M059J (cell line): ENCODE results near the gene TMEM250. TPM values are rescaled to one million over a fixed set of nuclear protein-coding genes. Genes with fewer than 3 reads are reported as not detected.

Experiments
- DNase-seq: peaks from one replicate; pipeline ENCODE4 v3.0.0-alpha.2; 2012; ENCODE audit warnings: low read depth
- total RNA-seq: library from RNA; depleted of rRNA; stranded (reverse); fragments of >200 nt; shearing (Covaris generic); gene quantifications from 2 replicates; pipeline ENCODE4 v1.2.3, GENCODE V29; 2014; rRNA removed

Gene TMEM250
- total RNA-seq, 1 experiment from 2014 or later, result 36.9 TPM

GRCh38 chr9:136082496-136083361, 35.9 kb downstream of the TMEM250 start:
- no peak for DNase-seq

- no peak for DNase-seq
Observed at GRCh38 chr9:136081826-136082495, 36.7 kb downstream of the TMEM250 start.

GRCh38 chr9:136081113-136081825, 37.4 kb downstream of the TMEM250 start:
- no peak for DNase-seq

GRCh38 chr9:136080716-136081112, 38.0 kb downstream of the TMEM250 start:
- no peak for DNase-seq

GRCh38 chr9:136079916-136080246, 38.8 kb downstream of the TMEM250 start:
- DNase-seq, result peak; percentile 36

GRCh38 chr9:136079211-136079915, 39.3 kb downstream of the TMEM250 start:
- peak; percentile 13 for DNase-seq

- DNase-seq, result no peak
Observed at GRCh38 chr9:136078498-136079011, 40.1 kb downstream of the TMEM250 start.

GRCh38 chr9:136078024-136078423, 40.7 kb downstream of the TMEM250 start:
- DNase-seq, result no peak

- no peak for DNase-seq
Observed at GRCh38 chr9:136077491-136077890, 41.2 kb downstream of the TMEM250 start.

- DNase-seq, result no peak
Observed at GRCh38 chr9:136075881-136076678, 42.6 kb downstream of the TMEM250 start.

GRCh38 chr9:136075134-136075841, 43.4 kb downstream of the TMEM250 start:
- no peak for DNase-seq

- no peak for DNase-seq
Observed at GRCh38 chr9:136074706-136075105, 44.0 kb downstream of the TMEM250 start.

Other genes with a start within 250 kb of the TMEM250 start
- 17.2 and 21.5 TPM in 2 replicates for gene CAMSAP1, start 211.3 kb downstream of the TMEM250 start, total RNA-seq
- 49.6 and 54.6 TPM in 2 replicates for gene UBAC1, start 157.5 kb downstream of the TMEM250 start, total RNA-seq
- gene NACC2, start 23.6 kb downstream of the TMEM250 start, total RNA-seq, result 4.2 and 9.8 TPM in 2 replicates
- not detected in 2 replicates for gene LHX3, start 86.3 kb upstream of the TMEM250 start, total RNA-seq
- gene QSOX2, start 126.9 kb upstream of the TMEM250 start, total RNA-seq, result 7.1 and 20.1 TPM in 2 replicates
- gene CCDC187, start 185.2 kb upstream of the TMEM250 start, total RNA-seq, result not detected in 2 replicates
- 4.5 and 12.5 TPM in 2 replicates for gene GPSM1, start 208.7 kb upstream of the TMEM250 start, total RNA-seq
- gene DNLZ, start 244.9 kb upstream of the TMEM250 start, total RNA-seq, result 35.9 and 56.6 TPM in 2 replicates